Fibroblast of the aortic adventitia (primary cell): ENCODE measurements around the gene TNFRSF13B. TPM values are rescaled to one million over a fixed set of nuclear protein-coding genes. Genes with fewer than 3 reads are reported as not detected.
"Not testable (repeated sequence)": the region's sequence is repeated elsewhere in the genome, so short reads cannot be mapped to it uniquely, and the experiment has no call there.

ENCODE experiments used
- DNase-seq: peaks from one replicate; pipeline ENCODE4 v3.0.0-alpha.2; 2010; ENCODE audit warnings: low read depth
- H3K4me3 ChIP-seq: 2 replicates; pipeline ENCODE4 v1.5.1; 2011; ENCODE audit warnings: low read depth, mild to moderate bottlenecking, control low read depth, low read length, moderate library complexity
- CTCF ChIP-seq: IDR thresholded peaks from 2 replicates; pipeline ENCODE4 v1.5.1; 2011; ENCODE audit warnings: mild to moderate bottlenecking, low read length, control low read depth, inconsistent platforms; ENCODE audit not compliant: insufficient read depth
- total RNA-seq: library from RNA; depleted of rRNA; stranded (reverse); fragments of >200 nt; gene quantifications from 2 replicates; pipeline ENCODE4 v1.2.3, GENCODE V29; 2012; ENCODE audit warnings: low replicate concordance

Gene TNFRSF13B
- total RNA-seq, 1 donor = not detected

DNA sequence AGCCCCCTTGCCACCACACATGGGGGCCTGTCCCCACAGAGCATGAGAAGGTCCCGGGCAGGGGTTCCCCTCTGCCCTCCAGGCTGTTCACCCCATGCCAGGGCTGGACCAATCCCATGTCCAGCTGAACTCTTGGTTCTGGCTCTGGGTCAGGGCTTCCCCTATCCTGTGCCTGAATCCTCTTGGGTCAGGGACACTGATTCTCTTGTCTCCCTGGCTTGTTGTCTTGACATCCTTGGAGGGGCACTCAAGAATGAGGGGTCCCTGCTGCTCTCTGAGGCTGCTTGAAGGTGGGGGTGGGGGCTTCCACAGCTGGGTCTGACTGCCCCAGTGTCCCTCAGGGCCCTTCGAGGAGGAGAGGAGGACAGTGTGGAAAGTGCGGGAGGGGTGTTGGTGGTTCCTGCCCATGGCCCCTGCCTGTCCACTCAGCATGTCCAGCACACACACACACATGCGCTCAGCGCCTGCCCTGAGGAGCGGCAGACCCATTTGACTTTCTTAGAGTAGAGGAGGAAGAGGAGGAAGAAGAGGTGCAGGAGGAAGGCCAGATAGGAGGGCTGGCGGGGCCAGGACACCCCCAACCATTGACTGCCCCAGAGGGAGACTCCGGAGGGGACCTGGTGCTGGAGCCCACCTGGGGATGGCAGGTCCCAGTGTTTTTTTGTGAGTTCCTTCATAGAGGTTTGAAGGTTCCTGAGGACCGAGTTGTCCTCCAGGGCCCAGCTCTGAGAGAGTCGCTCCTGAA lies 47.0 kb downstream of the TNFRSF13B start:
- no peak for TF ChIP-seq CTCF
- H3K4me3 ChIP-seq = no peak overlapping the region
- DNase-seq = no peak

- DNase-seq = no peak
- TF ChIP-seq CTCF = no peak
- H3K4me3 ChIP-seq = no peak overlapping the region
These were observed 47.8 kb downstream of the TNFRSF13B start for GRCh38 chr17:16923904-16924695.

DNA sequence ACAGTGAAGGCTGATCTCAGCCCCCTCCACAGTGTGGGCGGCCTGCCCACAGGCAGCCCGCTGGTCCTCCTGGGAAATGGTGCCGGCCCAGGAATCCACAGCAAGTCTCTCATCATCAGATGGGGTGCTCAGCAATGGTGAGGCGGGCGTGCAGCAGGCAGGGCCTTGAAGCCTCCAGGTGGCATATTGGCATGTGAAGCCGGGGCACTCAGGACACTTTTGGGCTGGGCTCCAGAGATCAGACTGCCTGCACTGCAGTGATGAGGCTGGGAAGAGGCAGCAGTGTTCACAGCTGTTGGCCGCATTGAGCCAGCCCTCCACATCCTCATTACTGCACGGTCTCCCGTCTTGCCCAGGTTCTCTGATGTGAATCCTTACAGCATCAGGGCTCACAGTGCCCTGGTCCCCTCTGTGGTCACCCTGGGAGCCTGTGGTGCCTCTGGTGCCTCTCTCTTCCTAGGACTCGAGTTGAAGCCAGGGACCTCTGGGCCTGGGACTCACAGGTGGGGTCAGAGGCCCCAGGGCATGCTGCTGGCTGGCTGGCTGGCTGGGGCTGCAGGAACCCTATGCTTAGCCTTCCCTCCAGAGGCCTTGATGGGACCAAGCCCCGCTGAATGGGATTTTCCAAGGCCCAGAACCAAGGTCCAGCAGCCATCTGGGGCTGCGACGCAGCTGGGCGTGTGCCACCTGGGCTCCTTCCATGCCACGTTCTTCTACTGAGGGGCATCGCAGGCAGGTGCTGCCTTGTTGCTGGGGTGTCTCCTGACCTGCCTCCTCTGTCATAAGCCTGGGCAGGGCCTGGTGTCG lies 48.6 kb downstream of the TNFRSF13B start:
- TF ChIP-seq CTCF = no peak
- no peak for DNase-seq
- H3K4me3 ChIP-seq = no peak overlapping the region

GRCh38 chr17:16922386-16923096 lies 49.4 kb downstream of the TNFRSF13B start:
- no peak overlapping the region for H3K4me3 ChIP-seq
- DNase-seq = no peak
- TF ChIP-seq CTCF = no peak

GRCh38 chr17:16921451-16921850 lies 50.5 kb downstream of the TNFRSF13B start:
- not testable (repeated sequence) for H3K4me3 ChIP-seq, DNase-seq

DNA sequence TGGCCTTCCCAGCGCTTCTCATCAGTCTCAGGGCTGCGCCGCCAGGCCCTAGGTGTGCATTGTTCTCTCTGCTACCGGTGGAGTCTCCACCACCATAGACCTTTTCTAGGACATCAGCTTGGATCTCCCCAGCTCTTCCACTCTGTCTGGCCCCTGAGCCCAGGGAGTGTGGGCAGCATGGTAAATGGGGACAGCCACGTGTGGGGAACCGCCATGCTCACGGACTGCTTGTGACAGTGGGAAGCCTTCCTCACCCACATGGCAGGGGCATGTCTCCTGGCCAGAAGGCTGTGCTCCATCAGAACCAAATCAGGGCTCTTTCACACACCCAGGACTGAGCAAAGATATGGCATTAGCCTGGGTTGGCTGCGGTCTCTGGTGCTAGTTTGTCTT lies 51.3 kb downstream of the TNFRSF13B start:
- no peak overlapping the region for H3K4me3 ChIP-seq
- TF ChIP-seq CTCF = no peak
- DNase-seq = no peak
